ENCODE data around the gene SMIM15. TPM values are rescaled to one million over a fixed set of nuclear protein-coding genes. Genes with fewer than 3 reads are reported as not detected.

SMIM15 gene
- total and polyA plus RNA-seq, 2 of the 4 experiments (the other 2 are of a cell fraction): 49.7 to 94.3 TPM

DNA sequence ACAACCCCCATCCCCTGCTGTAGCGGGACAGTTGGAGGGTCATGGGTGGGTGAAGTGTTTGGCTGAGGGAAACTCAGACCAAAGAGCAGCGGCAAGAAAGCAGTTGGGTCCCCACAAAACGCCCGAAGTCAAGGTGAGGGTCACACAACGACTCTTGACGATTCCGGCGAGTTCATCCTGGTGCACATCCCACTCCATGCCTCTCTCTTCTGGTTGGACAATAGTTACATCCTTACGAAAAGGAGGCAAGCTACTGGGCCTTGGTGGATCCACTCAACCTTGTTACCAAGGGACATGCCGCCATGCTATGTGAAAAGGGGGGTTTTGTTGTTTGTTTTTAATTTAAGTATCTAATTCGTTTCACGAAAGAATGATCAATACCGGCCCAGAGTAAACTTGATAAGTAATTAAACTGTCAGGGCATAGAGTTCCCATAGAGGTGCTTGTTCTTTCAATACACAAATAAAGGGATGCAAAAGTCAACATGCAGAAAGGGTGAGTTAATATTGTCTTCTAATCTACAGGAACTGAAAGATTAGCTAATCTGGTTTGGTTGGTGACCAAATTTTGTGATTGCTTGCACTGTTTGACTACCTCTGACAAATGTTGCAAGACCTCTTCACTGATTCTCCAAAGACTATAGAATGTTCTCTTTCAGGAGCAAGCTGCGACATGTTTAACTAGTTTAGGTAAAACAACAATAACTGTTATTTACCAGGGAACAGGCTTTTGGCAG, 732 bp upstream of the SMIM15 start:
- Histone ChIP-seq H3K14ac (replicated peaks; ENCODE audit: low read depth, low read length) (peak overlapping the region; percentile 92), H2BK20ac (ENCODE audit: low read depth, low read length) (peak overlapping the region; percentile 29; the same call in 1 of the 2 replicates), H3K9ac (ENCODE audit: low read depth, low read length) (peak overlapping the region; percentile 82), H3K23ac (ENCODE audit: low read depth, low read length) (peak overlapping the region; percentile 99), H3K9me1 (ENCODE audit: insufficient read depth, low read length) (peaks cover 4% of the 10 kb centered on the region; the same call in 1 of the 2 replicates), H3K27me3 (ENCODE audit: control insufficient read depth, insufficient read depth, low read length) (no peaks in the 10 kb centered on the region), H3K4me1 (ENCODE audit: control insufficient read depth, insufficient read depth, low read length) (peaks cover 5% of the 10 kb centered on the region), H3K79me1 (ENCODE audit: low read depth in 1 of 2, low read length in 2 of 2) (peaks cover 22 to 42% of the 10 kb centered on the region in 2 experiments), H3K4me2 (ENCODE audit: low read depth, low read length) (peak overlapping the region; percentile 85), H3K27ac (ENCODE audit: insufficient read depth, low read length) (peak overlapping the region; percentile 95), H2BK5ac (ENCODE audit: low read depth, low read length, poor library complexity, severe bottlenecking) (peak overlapping the region; percentile 89), H2AK9ac (replicated peaks; ENCODE audit: low read depth, low read length, poor library complexity) (peak overlapping the region; percentile 70), H3K18ac (ENCODE audit: low read depth, low read length) (peak overlapping the region; percentile 68), H3K4ac (ENCODE audit: low read depth, low read length) (peak overlapping the region; percentile 91), H2BK15ac (ENCODE audit: low read depth, low read length) (peak overlapping the region; percentile 84; the same call in 2 of the 3 replicates), H3K4me3 (ENCODE audit: insufficient read depth, low read depth, low read length) (peak overlapping the region; percentile 94), H4K20me1 (ENCODE audit: insufficient read depth, low read length) (no peaks in the 10 kb centered on the region; the same call in none of the 2 replicates), H3K9me3 (ENCODE audit: control insufficient read depth, insufficient read depth, low read length) (no peaks in the 10 kb centered on the region), H2AK5ac (ENCODE audit: low read depth, low read length) (peak overlapping the region; percentile 90), H2AFZ (replicated peaks; ENCODE audit: low read length, poor library complexity) (peak overlapping the region; percentile 95), H4K5ac (ENCODE audit: low read depth, low read length) (peak overlapping the region; percentile 69), H4K8ac (ENCODE audit: low read depth in 2 of 2, low read length in 2 of 2) (peak overlapping the region; percentile 96 to 98), H3K36me3 (ENCODE audit: control insufficient read depth, insufficient read depth, low read length) (peaks cover 7% of the 10 kb centered on the region), H2BK120ac (ENCODE audit: low read depth, low read length) (peak overlapping the region; percentile 50), H4K91ac (ENCODE audit: insufficient read depth, low read depth, low read length) (peak overlapping the region; percentile 96), H3K56ac (ENCODE audit: extremely low read depth, insufficient read depth, low read length) (peak overlapping the region; percentile 88)
- TF ChIP-seq CHD1 (IDR thresholded peaks at IDR 0.05; ENCODE audit: low read depth, low read length): 0 out of 2 replicates have a peak, but pooled peaks have one; percentile 67
- TF ChIP-seq ELK1 (IDR thresholded peaks at IDR 0.05; ENCODE audit: borderline replicate concordance, low read depth, low read length): no peak
- TF ChIP-seq CEBPB (IDR thresholded peaks at IDR 0.05; ENCODE audit: low read depth, low read length): peak; percentile 25; the same call in 1 of the 2 replicates
- TF ChIP-seq RFX5 (IDR thresholded peaks at IDR 0.05; ENCODE audit: low read depth, low read length): no peak
- peak; percentile 36 for DNase-seq
- intact Hi-C loops (cut with micrococcal nuclease): loop anchor here (1.0 to 10.0 kb wide), 7 partner anchors 106 to 652 kb away; no protein-coding TSS in a partner anchor
- ChIA-PET POLR2A (ENCODE audit: unreplicated experiment) (interaction anchor here (1.2 kb wide), 1 partner anchor 112 kb away, joined by 3 read pairs; no protein-coding TSS in a partner anchor), CTCF (interaction anchor here (1.6 kb wide), 1 partner anchor 151 kb away, joined by 3 read pairs; no protein-coding TSS in a partner anchor)
- TSS peak; percentile 53 for BruUV-seq (replicated peaks)
- dilution Hi-C loops (cut with HindIII; ENCODE audit: low sequenced_read_pairs, unreplicated experiment): no loop called here
- peak; percentile 24 for ATAC-seq (ENCODE audit: low read depth)
- in situ Hi-C loops (cut with MboI; ENCODE audit: low sequenced_read_pairs): loop anchor here (5.0 to 25.0 kb wide), 2 partner anchors 164 to 476 kb away; no protein-coding TSS in a partner anchor
- 0% methylated on average over 1 of the region's 14 CpGs; no CpG with 5 or more reads in 1 of the 2 experiments for WGBS, 2 experiments (ENCODE audit: extremely low coverage in 2 of 2, insufficient read length in 1 of 2)
